DMS 273 (cell line): ENCODE measurements around the gene PAK1IP1.
"Not testable (repeated sequence)": the region's sequence is repeated elsewhere in the genome, so short reads cannot be mapped to it uniquely, and the experiment has no call there.

Experiments
- DNase-seq: peaks from one replicate; lab custom pipeline; 2025; ENCODE audit not compliant: unreplicated experiment; lab: John Stamatoyannopoulos, UW

PAK1IP1 gene, protein sequence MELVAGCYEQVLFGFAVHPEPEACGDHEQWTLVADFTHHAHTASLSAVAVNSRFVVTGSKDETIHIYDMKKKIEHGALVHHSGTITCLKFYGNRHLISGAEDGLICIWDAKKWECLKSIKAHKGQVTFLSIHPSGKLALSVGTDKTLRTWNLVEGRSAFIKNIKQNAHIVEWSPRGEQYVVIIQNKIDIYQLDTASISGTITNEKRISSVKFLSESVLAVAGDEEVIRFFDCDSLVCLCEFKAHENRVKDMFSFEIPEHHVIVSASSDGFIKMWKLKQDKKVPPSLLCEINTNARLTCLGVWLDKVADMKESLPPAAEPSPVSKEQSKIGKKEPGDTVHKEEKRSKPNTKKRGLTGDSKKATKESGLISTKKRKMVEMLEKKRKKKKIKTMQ

DNA sequence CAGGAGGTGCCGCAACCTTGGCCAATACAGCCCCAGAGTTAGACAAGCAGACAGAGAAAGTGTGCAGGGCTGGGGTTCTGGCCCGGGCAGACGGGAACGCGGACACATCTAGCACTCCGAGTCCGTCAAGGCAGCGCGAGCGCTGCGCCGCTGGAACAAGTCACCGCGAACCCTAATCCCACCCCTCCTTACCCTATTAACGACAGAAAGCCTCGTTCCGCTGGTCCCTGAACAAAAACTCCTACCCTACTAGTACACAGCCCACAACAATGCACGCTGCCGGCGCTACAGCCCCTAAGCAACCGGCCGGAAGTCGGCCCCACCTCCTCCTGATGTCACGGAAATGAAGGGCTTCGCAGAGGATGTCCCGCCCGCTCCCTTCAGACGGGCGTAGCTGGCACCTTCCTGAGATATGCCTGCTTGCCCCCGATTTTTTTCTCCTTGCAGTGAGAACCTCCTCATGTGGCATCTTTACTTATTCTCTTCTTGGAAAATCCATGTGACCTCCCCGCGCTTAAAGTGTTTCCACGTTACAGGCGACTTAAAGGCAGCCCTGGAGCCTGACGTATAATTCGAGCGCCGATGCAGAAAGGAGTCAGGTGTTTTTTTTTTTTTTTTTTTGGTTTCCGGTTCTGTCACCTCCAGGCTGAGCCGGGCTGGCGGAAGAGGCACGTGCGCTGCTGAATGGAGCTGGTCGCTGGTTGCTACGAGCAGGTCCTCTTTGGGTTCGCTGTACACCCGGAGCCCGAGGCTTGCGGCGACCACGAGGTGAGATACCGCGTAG is at the start of gene PAK1IP1, which contains the start of gene C6orf52:
PAK1IP1 (plus strand) TSS at position 671 of the 784 bp plus-strand sequence; CDS start at position 685, 14 bp downstream.
C6orf52 (minus strand) TSS at position 315 of the 784 bp plus-strand sequence. CDS start 7,066 bp downstream, outside the sequence.
- peak; percentile 98 for DNase-seq

DNA sequence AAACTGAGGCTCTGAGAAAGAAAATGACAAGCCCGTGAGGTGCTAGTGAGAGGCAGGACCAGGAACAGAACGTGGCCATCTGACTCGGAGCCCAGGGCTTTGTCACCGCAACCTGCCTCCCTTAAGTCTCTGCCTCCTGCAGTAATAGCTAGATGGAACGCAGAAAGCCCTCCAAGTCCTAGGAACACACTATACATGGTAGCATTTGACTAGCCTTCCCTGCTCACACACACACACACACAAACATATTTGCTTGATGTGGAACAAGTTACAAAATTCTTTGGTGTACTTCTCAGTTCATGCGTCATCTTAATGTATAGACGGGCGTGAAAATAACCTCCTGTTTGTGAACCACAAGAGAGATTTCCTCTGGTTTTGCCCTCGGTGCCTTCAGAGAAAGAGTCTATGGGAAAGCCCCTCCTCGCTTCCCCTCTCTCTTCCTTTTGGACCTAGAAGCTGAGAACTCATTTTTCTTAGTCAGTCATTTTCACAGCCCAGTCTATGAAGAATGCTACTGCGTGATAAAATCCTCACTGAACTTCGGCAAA is 39.2 kb upstream of the PAK1IP1 start:
- DNase-seq = no peak

DNA sequence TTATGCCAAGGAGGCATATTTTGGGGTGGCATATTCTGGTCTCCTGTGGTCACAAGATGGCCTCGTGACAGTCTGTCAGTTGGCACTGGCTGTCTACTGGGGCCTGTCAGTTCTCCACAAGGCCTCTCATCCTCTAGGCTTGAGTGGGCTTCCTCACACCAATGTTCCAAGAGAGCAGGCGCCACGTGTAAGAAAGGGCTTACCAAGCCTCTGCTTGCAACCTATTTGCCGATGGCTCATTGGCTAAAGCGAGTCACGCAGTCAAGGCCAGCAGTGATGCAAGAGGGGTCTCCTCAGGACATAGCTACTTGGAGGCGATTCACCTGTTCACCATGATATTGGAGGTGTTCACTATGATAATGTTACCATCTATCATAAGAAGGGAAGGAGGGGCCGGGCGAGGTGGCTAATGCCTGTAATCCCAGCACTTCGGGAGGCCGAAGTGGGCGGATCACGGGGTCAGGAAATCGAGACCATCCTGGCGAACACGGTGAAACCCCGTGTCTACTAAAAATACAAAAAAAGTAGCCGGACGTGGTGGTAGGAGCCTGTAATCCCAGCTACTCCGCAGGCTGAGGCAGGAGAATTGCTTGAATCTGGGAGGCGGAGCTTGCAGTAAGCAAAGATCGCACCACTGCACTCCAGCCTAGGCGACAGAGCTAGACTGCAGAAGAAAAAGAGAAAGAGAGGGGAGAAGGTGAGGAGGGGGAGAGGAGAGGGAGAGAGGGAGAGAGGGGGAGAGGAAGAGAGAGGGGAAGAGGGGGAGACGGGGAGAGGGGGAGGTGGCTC is 35.7 kb upstream of the PAK1IP1 start:
- no peak for DNase-seq

DNA sequence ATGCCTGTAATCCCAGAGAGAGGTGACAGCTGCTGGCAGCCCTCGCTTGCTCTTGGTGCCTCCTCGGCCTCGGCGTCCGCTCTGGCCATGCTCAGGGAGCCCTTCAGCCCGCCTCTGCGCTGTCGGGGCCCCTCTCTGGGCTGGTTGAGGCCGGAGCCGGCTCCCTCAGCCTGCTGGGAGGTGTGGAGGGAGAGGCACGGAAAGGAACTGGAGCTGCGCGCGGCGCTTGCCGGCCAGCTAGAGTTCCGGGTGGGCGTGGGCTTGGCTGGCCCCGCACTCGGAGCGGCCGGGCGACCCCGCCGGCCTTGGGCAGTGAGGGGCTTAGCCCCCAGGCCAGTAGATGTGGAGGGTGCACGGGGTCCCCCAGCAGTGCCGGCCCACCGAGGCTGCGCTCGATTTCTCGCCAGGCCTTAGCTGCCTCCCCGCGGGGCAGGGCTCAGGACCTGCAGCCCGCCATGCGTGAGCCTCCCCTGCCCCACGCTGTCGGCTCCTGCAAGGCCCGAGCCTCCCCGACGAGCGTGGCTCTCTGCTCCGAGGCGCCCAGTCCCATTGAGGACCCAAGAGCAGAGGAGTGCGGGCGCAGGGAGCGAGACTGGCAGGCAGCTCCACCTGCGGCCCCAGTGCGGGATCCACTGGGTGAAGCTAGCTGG is 34.9 kb upstream of the PAK1IP1 start:
- DNase-seq = no peak

DNA sequence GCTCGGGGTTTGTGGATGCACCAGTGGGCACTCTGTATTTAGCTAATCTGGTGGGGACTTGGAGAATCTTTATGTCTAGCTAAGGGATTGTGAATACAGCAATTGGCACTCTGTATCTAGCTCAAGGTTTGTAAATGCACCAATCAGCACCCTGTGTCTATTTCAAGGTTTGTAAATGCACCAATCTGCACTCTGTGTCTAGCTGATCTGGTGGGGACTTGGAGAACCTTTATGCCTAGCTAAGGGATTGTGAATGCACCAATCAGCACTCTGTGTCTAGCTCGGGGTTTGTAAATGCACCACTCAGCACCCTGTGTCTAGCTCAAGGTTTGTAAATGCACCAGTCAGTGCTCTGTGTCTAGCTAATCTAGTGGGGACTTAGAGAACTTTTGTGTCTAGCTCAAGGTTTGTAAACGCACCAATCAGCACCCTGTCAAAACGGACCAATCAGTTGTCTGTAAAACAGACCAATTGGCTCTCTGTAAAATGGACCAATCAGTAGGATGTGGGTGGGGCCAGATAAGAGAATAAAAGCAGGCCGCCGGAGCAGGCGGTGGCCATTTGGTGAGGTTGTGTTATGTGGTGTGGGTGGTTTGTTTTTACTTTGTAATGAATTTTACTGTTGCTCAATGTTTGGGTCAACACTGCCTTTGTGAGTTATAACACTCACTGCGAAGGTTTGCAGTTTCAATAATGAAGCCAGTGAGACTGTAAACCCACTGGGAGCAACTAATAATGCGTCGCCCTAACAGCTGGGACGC is 34.2 kb upstream of the PAK1IP1 start:
- not testable (repeated sequence) for DNase-seq

DNA sequence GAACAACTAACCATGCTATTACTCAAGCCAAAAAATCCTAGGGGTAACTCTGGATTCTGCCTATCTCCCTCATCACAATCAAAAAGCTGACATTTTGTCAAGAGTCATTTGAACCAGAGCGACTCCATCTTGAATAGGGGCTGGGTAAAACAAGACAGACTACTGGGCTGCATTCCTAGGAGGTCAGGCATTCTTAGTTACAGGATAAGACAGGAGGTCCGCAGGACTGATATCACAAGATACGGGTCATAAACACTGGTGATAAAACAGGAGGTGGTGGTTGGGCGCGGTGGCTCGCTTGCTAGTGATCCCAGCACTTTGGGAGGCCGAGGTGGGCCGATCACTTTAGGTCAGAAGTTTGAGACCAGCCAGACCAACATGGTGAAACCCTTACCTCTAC is 32.6 kb upstream of the PAK1IP1 start:
- no peak for DNase-seq

DNA sequence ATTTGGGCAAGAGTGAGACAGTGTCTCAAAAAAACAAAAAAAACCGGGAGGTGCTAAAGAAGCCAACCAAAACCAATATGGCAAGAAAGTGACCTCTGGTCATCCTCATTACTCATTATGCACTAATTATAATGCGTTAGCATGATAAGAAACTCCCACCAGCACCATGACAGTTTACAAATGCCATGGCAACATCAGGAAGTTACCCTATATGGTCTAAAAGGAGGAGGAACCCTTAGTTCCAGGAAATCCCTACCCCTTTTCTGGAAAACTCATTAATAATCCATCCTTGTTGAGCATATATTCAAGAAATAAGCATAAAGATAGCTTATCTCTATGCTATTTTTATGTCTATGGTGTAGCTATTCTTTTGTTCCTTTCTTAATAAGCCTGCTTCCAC is 32.0 kb upstream of the PAK1IP1 start:
- DNase-seq = no peak

DNA sequence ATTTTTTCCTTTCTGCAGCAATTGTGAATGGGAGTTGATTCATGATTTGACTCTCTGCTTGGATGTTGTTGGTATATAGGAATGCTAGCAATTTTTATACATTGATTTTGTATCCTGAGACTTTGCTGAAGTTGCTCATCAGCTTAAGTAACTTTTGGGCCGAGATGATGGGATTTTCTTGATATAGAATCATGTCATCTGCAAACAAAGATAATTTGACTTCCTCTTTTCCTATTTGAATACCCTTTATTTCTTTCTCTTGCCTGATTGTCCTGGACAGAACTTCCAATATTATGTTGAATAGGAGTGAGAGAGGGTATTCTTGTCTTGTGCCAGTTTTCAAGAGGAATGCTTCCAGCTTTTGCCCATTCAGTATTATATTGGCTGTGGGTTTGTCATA is 29.2 kb upstream of the PAK1IP1 start:
- not testable (repeated sequence) for DNase-seq

DNA sequence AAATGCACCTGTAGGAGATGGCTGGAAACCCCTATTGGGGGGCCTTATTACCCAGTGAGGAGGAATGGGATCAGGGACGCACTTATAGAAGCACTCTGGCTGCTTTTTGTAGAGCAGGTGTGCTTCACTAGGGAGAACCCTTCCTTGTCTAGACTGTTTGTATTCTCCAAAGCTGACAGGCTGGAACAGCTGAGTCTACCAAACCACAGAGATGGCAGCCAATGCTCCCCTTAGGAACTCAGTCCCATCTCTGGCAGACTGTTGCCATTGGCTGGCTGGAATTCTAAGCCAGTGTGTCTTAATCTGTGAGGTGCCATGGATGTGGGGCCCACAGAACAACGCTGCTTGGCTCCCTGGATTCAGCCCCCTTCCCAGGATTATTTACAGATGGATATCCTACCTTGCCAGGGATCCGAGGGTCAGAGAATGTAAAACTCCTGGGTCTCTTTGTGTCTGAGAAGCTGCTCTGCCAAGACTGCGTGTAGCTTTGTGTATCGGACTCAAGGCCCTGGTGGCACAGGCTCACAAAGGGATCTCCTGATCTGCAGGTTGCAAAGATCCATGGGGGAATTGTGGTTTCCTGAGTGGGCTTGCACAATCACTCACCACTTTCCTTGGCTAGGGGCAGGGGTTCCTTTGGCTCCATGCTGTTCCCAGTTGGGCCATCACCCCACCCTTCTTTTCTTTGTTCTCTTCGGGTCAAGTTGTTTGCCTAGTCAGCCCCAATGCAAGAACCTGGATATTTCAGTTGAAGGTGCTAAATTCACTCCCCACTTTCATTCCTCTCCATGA is 26.4 kb upstream of the PAK1IP1 start:
- DNase-seq = no peak

DNA sequence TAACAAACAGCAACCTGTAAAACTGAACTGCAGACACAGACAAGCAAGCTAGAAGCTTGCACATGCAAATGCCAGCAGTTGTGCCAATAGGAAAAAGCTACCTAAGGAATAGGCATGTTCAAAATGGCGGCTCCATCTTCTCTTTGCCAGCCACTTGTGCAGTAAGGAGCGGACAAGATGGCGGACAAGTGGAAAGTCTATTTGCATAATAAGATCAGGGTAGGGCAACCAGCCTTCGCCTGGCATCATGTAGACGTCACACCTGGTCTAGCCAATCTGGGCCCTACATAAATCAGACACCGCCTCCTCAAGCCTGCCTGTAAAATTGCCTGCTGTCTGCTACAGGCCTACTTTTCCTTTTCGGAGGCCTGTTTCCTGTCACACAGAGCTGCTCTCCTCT is 18.4 kb upstream of the PAK1IP1 start:
- no peak for DNase-seq

DNA sequence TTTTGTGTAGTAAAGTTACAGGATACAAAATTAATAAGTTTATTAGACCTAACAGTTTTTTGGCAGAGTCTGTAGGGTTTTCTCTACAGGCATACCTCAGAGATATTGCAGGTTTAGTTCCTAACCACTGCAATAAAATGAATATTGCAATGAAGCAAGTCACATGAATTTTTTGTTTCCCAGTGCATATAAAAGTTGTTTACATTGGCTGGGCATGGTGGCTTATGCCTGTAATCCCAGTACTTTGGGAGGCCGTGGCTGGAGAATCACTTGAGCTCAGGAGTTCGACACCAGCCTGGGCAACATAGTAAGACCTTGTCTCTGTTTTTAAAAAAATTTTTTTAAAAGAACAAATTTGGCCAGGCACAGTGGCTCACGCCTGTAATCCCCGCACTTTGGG is 16.3 kb upstream of the PAK1IP1 start:
- DNase-seq = no peak

DNA sequence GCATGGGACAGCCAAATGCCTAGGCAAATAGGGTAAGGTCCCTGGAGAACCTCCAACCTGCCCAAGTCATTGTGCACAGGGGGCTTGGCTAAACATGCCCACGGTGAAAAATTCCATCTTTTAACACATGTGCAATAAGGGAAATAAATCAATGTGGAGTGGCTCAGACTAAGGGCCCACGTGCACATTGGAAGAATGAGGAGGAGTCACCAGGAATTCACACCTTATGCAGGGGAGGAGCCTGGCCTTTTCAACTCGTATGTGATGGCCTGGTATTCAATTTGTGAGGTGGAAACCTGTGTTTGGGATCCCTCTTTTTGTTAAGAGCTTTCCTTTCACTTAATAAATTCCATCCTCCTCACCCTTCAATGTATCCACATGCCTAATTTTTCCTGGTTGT is 13.0 kb upstream of the PAK1IP1 start:
- DNase-seq = no peak

DNA sequence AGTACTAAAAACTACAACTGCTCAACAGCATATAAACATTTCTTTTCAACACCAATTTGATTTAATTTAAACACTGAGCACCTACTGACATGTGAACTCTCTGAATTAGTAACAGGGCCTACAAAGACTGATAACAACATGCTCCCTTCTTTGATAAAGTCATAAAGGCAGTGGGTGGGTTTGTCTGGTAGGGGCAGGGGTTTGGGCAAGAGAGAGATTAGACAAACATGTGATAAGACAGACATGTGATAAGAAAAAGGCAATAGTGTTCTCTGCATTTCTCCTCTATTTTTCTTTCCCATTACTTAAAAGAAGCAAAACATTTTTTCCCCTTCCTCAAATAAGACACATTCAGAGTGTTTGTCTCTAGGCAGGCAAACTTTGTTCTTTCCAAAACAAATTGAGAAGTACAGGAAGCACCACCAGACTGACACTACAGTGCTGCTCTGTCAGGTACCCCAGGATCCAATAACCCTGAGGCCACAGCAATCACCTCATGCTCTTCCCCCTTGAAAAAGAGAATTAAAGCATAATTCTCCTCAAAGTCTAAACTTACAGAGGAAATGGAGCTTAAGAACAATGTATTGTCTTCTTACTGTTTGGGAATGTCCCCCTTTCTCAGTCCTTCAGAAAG is 12.3 kb upstream of the PAK1IP1 start:
- DNase-seq = no peak

DNA sequence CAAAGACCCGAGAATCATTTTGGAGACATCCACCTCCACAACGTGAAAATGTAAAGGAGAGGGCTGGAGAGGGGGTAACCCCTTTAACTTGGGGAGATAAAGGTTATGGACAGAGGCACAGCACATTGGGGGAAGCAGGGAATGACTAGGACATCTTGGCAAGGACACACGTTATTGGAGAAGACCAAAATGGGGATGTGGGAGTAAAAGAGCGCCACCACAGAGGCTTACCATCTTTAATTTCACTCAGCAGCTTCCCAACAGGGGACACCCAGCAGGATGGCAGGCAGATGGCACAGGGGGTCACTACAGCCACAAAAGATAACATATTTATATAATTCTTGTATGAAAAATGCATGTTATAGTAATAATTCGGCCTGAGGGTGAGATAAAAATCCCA is 10.2 kb upstream of the PAK1IP1 start:
- DNase-seq = no peak

DNA sequence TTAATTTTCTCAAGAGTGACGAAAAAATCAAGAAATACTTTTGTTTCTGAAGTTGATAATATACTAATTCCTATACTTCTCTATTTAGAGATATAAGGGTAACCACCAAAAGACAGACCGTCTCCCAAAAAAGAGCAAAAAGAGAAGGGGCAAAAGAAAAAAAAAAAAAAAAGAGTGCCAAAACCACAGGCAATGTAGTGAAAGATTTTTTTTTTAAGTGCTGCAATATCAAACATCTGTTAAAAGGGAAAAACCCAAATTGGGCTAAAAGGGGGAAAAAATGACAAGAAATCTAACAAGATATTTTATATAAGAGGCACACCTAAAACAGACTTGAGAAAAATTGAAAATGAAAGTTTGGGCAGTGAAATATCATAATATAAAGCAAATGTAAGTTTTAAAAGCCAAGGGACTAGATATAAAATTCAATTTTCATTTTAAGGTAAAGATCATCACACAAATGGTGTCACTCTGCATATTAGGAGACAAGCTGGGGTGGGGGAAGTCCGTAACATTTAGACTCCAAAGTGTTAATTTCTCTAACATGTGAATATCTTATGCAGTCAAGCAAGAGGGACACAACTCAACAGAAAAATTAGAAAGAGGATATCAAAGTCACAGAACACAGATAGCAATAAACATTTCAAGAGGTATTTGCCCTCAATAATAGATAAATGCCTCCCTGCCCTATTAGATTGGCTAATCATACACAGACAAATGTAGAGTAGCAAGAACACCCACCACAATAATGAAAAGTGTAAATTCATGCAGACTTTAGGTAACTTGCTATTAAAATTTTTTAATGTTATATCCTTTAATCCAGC is 9.5 kb upstream of the PAK1IP1 start:
- no peak for DNase-seq

DNA sequence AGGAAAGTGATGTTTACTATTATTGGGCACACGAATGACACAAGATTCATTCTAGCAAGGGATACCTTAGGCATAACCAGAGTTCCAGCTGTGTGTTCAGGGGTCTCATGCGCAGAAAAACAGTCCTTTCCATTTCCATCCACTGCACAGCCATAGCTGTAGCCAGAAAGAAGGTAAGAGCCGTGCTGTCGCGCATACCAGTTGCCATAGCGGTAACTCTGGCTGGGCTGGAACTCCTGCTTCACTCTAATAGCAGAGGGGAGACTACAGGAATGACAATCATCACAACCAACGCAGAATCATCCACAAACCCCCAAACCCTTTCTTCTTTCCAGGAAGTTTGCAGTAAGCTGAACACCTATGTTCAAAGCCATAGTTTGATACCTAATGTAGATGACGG is 7.9 kb upstream of the PAK1IP1 start:
- no peak for DNase-seq

DNA sequence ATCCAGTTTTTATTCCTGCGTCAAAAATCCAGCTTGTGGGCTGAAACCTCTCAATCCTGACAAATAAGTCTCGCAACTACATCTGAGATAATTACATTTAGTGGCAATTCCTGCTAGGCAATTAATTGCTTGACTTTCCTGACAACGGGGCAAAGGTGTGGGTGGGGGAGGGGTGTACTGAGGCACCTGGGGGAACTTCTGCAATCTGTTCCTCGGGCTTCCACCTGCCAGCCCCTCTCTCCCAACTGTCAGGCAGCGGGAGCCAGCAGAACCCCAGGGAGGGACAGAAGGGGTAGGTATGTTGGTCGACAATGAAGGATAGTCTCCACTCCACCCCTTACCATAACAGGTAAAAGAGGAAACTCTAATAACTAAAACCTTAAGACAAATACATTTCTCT is 7.2 kb upstream of the PAK1IP1 start:
- DNase-seq = no peak
